Peyer's patch (tissue), 4 donors: ENCODE data around the gene NKX1-1. TPM values are rescaled to one million over a fixed set of nuclear protein-coding genes. Genes with fewer than 3 reads are reported as not detected.

Source experiments
- DNase-seq, 3 donors: peaks; one replicate each; pipeline ENCODE4 v3.0.0-alpha.2; 2017 to 2019
- H3K27ac ChIP-seq, 4 donors: fragments of 200-600 bp; sonication (generic); one replicate each; pipeline ENCODE4 v1.5.1; 2016 to 2019
- H3K27me3 ChIP-seq, 2 donors: fragments of 200-600 bp; sonication (generic); one replicate each; pipeline ENCODE4 v1.5.1; 2019
- H3K36me3 ChIP-seq, 3 donors: fragments of 200-600 bp; sonication (generic); one replicate each; pipeline ENCODE4 v1.5.1; 2016 to 2019
- H3K4me1 ChIP-seq, 4 donors: fragments of 200-600 bp; sonication (generic); one replicate each; pipeline ENCODE4 v1.5.1; 2016 to 2019
- H3K4me3 ChIP-seq, 4 donors: fragments of 200-600 bp; sonication (generic); 1 replicate in 3 of 4; 2 replicates in 1 of 4; pipeline ENCODE4 v1.5.1; 2016 to 2019; ENCODE audit warnings: mild to moderate bottlenecking in 1 of 4
- H3K9me3 ChIP-seq, 4 donors: fragments of 200-600 bp; sonication (generic); one replicate each; pipeline ENCODE4 v1.5.1; 2016 to 2019; ENCODE audit warnings: mild to moderate bottlenecking in 1 of 4
- CTCF ChIP-seq, 6 experiments: fragments of 450-650 bp in 4 of 6; fragments of 200-600 bp in 2 of 6; sonication (generic) in 1 of 6; IDR thresholded peaks; one replicate each; pipeline ENCODE4 v1.5.1; 2017 to 2019; ENCODE audit warnings: antibody characterized with exemption in 6 of 6, mild to moderate bottlenecking in 3 of 6, moderate library complexity in 1 of 6
- POLR2A ChIP-seq, 2 donors: fragments of 450-650 bp; IDR thresholded peaks; one replicate each; pipeline ENCODE4 v1.5.1; 2017; ENCODE audit warnings: antibody characterized with exemption in 2 of 2, mild to moderate bottlenecking in 2 of 2, moderate library complexity in 2 of 2
- total RNA-seq, 4 donors: library from RNA; depleted of rRNA; stranded (reverse); fragments of >200 nt; gene quantifications; one replicate each; pipeline ENCODE4 v1.1.0, GENCODE V29; 2016

NKX1-1 gene
- total RNA-seq, 4 donors from 2014 or later, result not detected

- no peaks in the 10 kb centered on the region for H3K9me3 ChIP-seq
- no peak overlapping the region for H3K4me3 ChIP-seq
- TF ChIP-seq CTCF (IDR thresholded peaks at IDR 0.05) (no peak), POLR2A (IDR thresholded peaks at IDR 0.05) (no peak)
- H3K27me3 ChIP-seq, result no peaks in the 10 kb centered on the region
- H3K36me3 ChIP-seq, result peaks cover 0 to 58% (median 0%) of the 10 kb centered on the region in 3 donors
- no peaks in the 10 kb centered on the region for H3K4me1 ChIP-seq
- peak in 1 of 3 donors; percentile 21 for DNase-seq
- no peak overlapping the region for H3K27ac ChIP-seq
These were observed 25.0 kb downstream of the NKX1-1 start for GRCh38 chr4:1381181-1381621.

GRCh38 chr4:1380368-1381151 is 25.7 kb downstream of the NKX1-1 start:
- peak in 1 of 3 donors; percentile 37 for DNase-seq
- no peaks in the 10 kb centered on the region for H3K9me3 ChIP-seq
- TF ChIP-seq POLR2A (IDR thresholded peaks at IDR 0.05) (no peak), CTCF (IDR thresholded peaks at IDR 0.05) (no peak)
- H3K27me3 ChIP-seq, result no peaks in the 10 kb centered on the region
- no peak overlapping the region for H3K4me3 ChIP-seq
- no peaks in the 10 kb centered on the region for H3K4me1 ChIP-seq
- no peak overlapping the region for H3K27ac ChIP-seq
- peaks cover 0 to 58% (median 0%) of the 10 kb centered on the region in 3 donors for H3K36me3 ChIP-seq

- Histone ChIP-seq H3K27me3 (no peaks in the 10 kb centered on the region), H3K36me3 (peaks cover 0 to 58% (median 0%) of the 10 kb centered on the region in 3 donors), H3K4me1 (no peaks in the 10 kb centered on the region), H3K4me3 (no peak overlapping the region), H3K27ac (no peak overlapping the region), H3K9me3 (no peaks in the 10 kb centered on the region)
- TF ChIP-seq CTCF (IDR thresholded peaks at IDR 0.05) (no peak), POLR2A (IDR thresholded peaks at IDR 0.05) (no peak)
- peak in 1 of 3 donors; percentile 33 for DNase-seq
These were observed 26.4 kb downstream of the NKX1-1 start for GRCh38 chr4:1379801-1380331.

- no peak for DNase-seq
- H3K4me1 ChIP-seq, result no peaks in the 10 kb centered on the region
- no peak for TF ChIP-seq CTCF (IDR thresholded peaks at IDR 0.05)
- TF ChIP-seq POLR2A (IDR thresholded peaks at IDR 0.05), result no peak
- no peak overlapping the region for H3K27ac ChIP-seq
- H3K4me3 ChIP-seq, result no peak overlapping the region
- peaks cover 0 to 58% (median 0%) of the 10 kb centered on the region in 3 donors for H3K36me3 ChIP-seq
- no peaks in the 10 kb centered on the region for H3K27me3 ChIP-seq
- H3K9me3 ChIP-seq, result no peaks in the 10 kb centered on the region
These were observed 26.9 kb downstream of the NKX1-1 start for GRCh38 chr4:1379351-1379781.

GRCh38 chr4:1378559-1379231 is 27.5 kb downstream of the NKX1-1 start:
- H3K27ac ChIP-seq, result no peak overlapping the region
- H3K27me3 ChIP-seq, result no peaks in the 10 kb centered on the region
- no peak for TF ChIP-seq POLR2A (IDR thresholded peaks at IDR 0.05)
- TF ChIP-seq CTCF (IDR thresholded peaks at IDR 0.05), result no peak
- no peaks in the 10 kb centered on the region for H3K9me3 ChIP-seq
- no peak overlapping the region for H3K4me3 ChIP-seq
- peaks cover 0 to 52% (median 0%) of the 10 kb centered on the region in 3 donors for H3K36me3 ChIP-seq
- no peaks in the 10 kb centered on the region for H3K4me1 ChIP-seq
- peak in 1 of 3 donors; percentile 34 for DNase-seq
